Mucosa of gallbladder (tissue), 1 donor: ENCODE data around the gene CYB5A. TPM values are rescaled to one million over a fixed set of nuclear protein-coding genes. Genes with fewer than 3 reads are reported as not detected.

Experiments
- DNase-seq: peaks from one replicate; pipeline ENCODE4 v3.0.0-alpha.2; 2020; ENCODE audit warnings: low spot score
- total RNA-seq: library from RNA; stranded (reverse); gene quantifications from one replicate; pipeline ENCODE4 v1.2.1, GENCODE V29; 2021
- donor health status: DM: no; HTN: no; CAD: no.

CYB5A gene
- total RNA-seq, 1 donor from 2014 or later = 566 TPM

GRCh38 chr18:74248189-74248588 is 43.6 kb downstream of the CYB5A start:
- no peak for DNase-seq

GRCh38 chr18:74244554-74244953 is 47.2 kb downstream of the CYB5A start:
- no peak for DNase-seq

- no peak for DNase-seq
Measured at GRCh38 chr18:74243127-74243526, 48.6 kb downstream of the CYB5A start.

- no peak for DNase-seq
Measured at GRCh38 chr18:74242438-74243096, 49.2 kb downstream of the CYB5A start.

- DNase-seq = no peak
Measured at GRCh38 chr18:74241970-74242369, 49.8 kb downstream of the CYB5A start.

GRCh38 chr18:74241426-74241825 is 50.3 kb downstream of the CYB5A start:
- no peak for DNase-seq

- no peak for DNase-seq
Measured at GRCh38 chr18:74239567-74239966, 52.2 kb downstream of the CYB5A start.

GRCh38 chr18:74234326-74235171 is 57.2 kb downstream of the CYB5A start:
- peak; percentile 82 for DNase-seq

GRCh38 chr18:74233933-74234325 is 57.8 kb downstream of the CYB5A start:
- DNase-seq = no peak

GRCh38 chr18:74230922-74231714 is 60.6 kb downstream of the CYB5A start:
- DNase-seq = no peak

- DNase-seq = no peak
Measured at GRCh38 chr18:74229891-74230290, 61.9 kb downstream of the CYB5A start.

- no peak for DNase-seq
Measured at GRCh38 chr18:74229005-74229404, 62.8 kb downstream of the CYB5A start.

- DNase-seq = no peak
Measured at GRCh38 chr18:74228312-74228711, 63.5 kb downstream of the CYB5A start.

- DNase-seq = no peak
Measured at GRCh38 chr18:74226666-74227065, 65.1 kb downstream of the CYB5A start.

GRCh38 chr18:74226156-74226555 is 65.6 kb downstream of the CYB5A start:
- peak; percentile 70 for DNase-seq

- DNase-seq = peak; percentile 84
Measured at GRCh38 chr18:74225193-74225840, 66.4 kb downstream of the CYB5A start.

- DNase-seq = no peak
Measured at GRCh38 chr18:74222710-74223494, 68.9 kb downstream of the CYB5A start.

- no peak for DNase-seq
Measured at GRCh38 chr18:74221081-74221480, 70.7 kb downstream of the CYB5A start.

GRCh38 chr18:74219056-74219455 is 72.7 kb downstream of the CYB5A start:
- DNase-seq = no peak

GRCh38 chr18:74217476-74218143 is 74.2 kb downstream of the CYB5A start:
- DNase-seq = no peak
